IPS-18a (cell line): Measurements from ENCODE around the gene DLK1.

Source experiments
- H3K27ac ChIP-seq: one replicate; pipeline ENCODE4 v1.5.1; 2013; ENCODE audit warnings: low read length
- H3K27me3 ChIP-seq: one replicate; pipeline ENCODE4 v1.6.1; 2013; ENCODE audit warnings: mild to moderate bottlenecking, low read length; ENCODE audit not compliant: control insufficient read depth, insufficient read depth
- H3K36me3 ChIP-seq: one replicate; pipeline ENCODE4 v1.6.1; 2013; ENCODE audit warnings: low read depth, low read length; ENCODE audit not compliant: control insufficient read depth
- H3K4me1 ChIP-seq: one replicate; pipeline ENCODE4 v1.6.1; 2013; ENCODE audit warnings: low read depth, low read length; ENCODE audit not compliant: control insufficient read depth
- H3K4me3 ChIP-seq: one replicate; pipeline ENCODE4 v1.5.1; 2013; ENCODE audit warnings: low read length
- H3K9ac ChIP-seq: one replicate; pipeline ENCODE4 v1.6.1; 2013; ENCODE audit warnings: mild to moderate bottlenecking, low read length, moderate library complexity
- H3K9me3 ChIP-seq: one replicate; pipeline ENCODE4 v1.6.1; 2013; ENCODE audit warnings: low read depth, low read length; ENCODE audit not compliant: control insufficient read depth

Gene DLK1

DNA sequence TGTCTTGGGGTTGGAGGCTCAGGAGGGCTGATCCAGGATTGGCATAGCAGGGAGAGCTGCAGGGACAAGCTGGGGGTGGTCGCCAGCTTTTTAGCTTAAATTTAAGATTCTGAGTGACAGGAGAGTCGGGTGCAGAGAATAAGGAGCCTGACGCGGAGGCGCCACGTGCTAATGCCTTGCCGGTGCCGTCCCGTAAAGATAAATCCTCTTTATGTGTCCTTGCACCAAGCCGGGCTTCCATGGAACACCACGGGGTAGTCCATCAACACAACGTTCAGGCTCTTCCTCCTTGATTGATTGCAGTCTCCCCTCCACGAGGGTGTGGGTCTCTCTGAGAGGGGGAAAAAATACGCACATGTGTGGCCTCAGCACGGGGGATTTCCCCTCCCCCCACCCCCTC lies 3.9 kb downstream of the DLK1 start:
- Histone ChIP-seq H3K27ac (no peak overlapping the region), H3K27me3 (peaks cover 49% of the 10 kb centered on the region), H3K9me3 (no peaks in the 10 kb centered on the region), H3K4me1 (peaks cover 5% of the 10 kb centered on the region), H3K4me3 (no peak overlapping the region), H3K36me3 (no peaks in the 10 kb centered on the region), H3K9ac (no peak overlapping the region)

DNA sequence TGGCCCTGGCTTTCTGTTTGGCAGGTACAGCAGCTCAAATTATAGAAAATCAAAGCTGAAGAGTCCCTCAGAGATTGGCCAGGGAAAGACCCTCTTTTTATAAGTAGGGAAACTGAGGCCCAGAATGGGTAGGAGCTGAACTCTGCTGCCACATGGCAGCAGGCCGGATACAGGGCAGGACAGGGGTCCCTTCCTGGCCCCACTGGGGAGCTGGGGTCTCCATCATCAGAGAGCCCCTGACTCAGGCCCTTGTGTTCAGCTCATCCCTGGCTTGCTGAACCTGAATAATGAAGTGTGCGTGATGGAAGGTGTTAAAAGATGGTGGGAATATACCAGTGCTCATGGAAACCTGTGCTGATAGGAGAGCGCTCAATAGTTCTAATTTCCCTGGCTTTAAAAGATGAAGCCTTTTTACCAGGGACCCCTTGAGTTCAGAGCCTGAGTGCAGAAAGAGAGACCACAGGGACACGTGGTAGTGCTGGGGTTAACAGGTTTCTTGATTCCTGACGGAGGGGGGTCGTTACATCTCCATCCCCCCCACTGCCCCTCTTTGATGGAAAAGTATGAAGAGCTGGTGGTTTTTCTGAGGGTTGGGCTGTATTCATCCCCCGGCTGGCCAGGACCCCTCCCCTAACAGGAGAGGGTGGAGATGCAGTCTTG lies 4.4 kb downstream of the DLK1 start:
- Histone ChIP-seq H3K9ac (no peak overlapping the region), H3K27ac (no peak overlapping the region), H3K27me3 (peaks cover 43% of the 10 kb centered on the region), H3K4me1 (peaks cover 5% of the 10 kb centered on the region), H3K9me3 (no peaks in the 10 kb centered on the region), H3K4me3 (no peak overlapping the region), H3K36me3 (no peaks in the 10 kb centered on the region)

DNA sequence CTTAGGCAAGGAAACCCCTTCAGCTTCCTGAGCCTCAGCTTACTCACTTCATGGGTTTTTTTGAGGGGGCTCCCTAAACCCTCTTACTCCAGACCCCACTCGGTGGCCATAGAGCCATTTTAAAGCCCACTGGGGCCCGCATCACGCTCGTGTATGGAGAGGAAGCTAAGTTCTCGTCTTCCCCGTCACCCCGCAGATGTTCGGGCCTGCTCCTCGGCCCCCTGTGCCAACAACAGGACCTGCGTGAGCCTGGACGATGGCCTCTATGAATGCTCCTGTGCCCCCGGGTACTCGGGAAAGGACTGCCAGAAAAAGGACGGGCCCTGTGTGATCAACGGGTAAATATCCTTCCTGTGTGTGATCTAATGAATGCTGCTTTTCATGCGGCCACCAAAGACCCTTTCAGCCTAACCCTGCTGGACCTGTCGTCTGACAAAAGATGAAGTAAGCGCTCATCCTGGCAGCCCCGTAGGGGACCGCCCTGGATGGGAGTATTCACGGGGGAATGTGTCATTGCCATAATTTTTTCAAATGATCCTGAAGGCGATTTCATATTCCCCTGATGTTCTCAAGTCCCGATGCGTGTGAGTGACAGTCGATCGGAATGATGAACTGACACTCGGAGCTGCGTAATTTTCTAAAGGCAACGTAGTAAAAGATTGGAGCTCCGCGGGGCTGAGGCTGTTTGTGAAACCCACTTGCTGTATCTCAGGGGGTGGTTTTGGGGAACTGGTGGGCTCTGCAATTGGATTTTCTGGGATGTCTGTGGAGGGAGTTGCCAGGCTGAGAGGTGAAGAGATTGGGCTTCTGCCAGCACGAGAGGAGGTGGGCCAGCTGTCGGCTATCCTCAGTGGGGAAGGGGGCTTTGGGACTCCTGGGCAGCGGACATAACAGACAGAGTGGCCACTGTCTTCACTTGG lies 5.4 kb downstream of the DLK1 start:
- no peak overlapping the region for H3K4me3 ChIP-seq
- H3K27me3 ChIP-seq = peaks cover 34% of the 10 kb centered on the region
- peaks cover 5% of the 10 kb centered on the region for H3K4me1 ChIP-seq
- H3K36me3 ChIP-seq = no peaks in the 10 kb centered on the region
- H3K27ac ChIP-seq = no peak overlapping the region
- H3K9ac ChIP-seq = no peak overlapping the region
- no peaks in the 10 kb centered on the region for H3K9me3 ChIP-seq

DNA sequence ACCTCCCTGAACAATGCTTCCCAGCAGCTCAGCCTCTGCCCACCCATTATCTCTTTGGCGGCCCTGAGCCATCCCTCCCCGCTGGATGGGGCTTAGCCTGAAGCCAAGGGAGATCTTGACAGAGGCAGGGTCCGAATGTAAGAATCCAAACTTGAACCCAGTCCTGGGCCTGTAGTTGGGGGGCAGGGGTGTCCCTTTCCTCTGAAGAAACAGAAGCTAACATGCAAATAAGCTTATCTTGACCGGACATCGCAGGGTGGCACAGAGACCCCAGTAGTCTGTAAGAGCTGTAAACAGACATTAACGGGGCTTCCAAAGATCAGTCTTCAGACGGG lies 6.0 kb downstream of the DLK1 start:
- no peak overlapping the region for H3K4me3 ChIP-seq
- H3K27me3 ChIP-seq = peaks cover 27% of the 10 kb centered on the region
- no peaks in the 10 kb centered on the region for H3K9me3 ChIP-seq
- H3K27ac ChIP-seq = no peak overlapping the region
- H3K9ac ChIP-seq = no peak overlapping the region
- H3K4me1 ChIP-seq = no peaks in the 10 kb centered on the region
- no peaks in the 10 kb centered on the region for H3K36me3 ChIP-seq

DNA sequence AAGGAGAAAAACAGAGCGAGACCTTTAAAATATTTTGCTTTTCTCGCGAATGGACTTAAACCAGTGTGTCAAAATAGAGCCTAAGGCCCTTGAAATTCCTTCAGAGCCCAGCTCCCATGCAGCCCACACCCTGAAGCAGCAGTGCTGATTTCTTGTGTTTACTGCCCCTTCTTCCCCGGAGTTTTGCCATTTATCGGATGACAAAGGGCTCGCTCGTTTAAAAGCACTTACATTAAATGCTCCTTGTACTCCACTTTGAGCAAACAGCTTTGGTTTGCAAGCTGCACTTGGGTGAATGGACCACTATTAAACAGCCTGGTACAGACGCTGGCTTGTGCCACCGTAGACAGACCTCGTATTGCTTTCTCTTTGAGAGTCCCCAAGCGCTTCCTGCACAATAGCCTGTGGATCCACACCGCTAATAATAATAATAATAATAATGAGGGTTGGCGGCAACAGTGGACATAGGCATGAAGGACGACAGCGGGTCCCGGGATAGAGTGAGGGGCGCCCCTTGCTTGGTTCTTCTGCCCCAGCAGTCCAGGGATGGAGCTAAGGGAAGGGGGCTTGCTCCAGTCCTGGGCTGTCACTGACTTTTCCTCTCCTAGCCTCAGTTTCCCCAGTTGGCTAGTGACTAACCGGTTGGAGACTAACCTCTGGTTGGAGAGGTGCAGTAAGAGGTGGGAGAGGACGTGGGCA lies 6.6 kb downstream of the DLK1 start:
- no peak overlapping the region for H3K27ac ChIP-seq
- H3K9me3 ChIP-seq = no peaks in the 10 kb centered on the region
- H3K27me3 ChIP-seq = peaks cover 22% of the 10 kb centered on the region

DNA sequence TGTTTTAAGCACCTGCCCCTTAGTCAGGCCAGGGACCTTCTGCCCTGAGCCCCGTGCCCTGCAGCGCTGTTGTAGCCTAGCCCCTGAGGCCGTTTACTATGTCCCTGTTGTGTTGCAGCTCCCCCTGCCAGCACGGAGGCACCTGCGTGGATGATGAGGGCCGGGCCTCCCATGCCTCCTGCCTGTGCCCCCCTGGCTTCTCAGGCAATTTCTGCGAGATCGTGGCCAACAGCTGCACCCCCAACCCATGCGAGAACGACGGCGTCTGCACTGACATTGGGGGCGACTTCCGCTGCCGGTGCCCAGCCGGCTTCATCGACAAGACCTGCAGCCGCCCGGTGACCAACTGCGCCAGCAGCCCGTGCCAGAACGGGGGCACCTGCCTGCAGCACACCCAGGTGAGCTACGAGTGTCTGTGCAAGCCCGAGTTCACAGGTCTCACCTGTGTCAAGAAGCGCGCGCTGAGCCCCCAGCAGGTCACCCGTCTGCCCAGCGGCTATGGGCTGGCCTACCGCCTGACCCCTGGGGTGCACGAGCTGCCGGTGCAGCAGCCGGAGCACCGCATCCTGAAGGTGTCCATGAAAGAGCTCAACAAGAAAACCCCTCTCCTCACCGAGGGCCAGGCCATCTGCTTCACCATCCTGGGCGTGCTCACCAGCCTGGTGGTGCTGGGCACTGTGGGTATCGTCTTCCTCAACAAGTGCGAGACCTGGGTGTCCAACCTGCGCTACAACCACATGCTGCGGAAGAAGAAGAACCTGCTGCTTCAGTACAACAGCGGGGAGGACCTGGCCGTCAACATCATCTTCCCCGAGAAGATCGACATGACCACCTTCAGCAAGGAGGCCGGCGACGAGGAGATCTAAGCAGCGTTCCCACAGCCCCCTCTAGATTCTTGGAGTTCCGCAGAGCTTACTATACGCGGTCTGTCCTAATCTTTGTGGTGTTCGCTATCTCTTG lies 7.6 kb downstream of the DLK1 start:
- no peak overlapping the region for H3K9ac ChIP-seq
- H3K36me3 ChIP-seq = no peaks in the 10 kb centered on the region
- no peak overlapping the region for H3K4me3 ChIP-seq
- no peak overlapping the region for H3K27ac ChIP-seq
- no peaks in the 10 kb centered on the region for H3K4me1 ChIP-seq
- peaks cover 13% of the 10 kb centered on the region for H3K27me3 ChIP-seq
- no peaks in the 10 kb centered on the region for H3K9me3 ChIP-seq

More for the DNA sequence above, 6.6 kb downstream of the DLK1 start:
- Histone ChIP-seq H3K36me3 (no peaks in the 10 kb centered on the region), H3K4me3 (no peak overlapping the region), H3K9ac (no peak overlapping the region), H3K4me1 (no peaks in the 10 kb centered on the region)

DNA sequence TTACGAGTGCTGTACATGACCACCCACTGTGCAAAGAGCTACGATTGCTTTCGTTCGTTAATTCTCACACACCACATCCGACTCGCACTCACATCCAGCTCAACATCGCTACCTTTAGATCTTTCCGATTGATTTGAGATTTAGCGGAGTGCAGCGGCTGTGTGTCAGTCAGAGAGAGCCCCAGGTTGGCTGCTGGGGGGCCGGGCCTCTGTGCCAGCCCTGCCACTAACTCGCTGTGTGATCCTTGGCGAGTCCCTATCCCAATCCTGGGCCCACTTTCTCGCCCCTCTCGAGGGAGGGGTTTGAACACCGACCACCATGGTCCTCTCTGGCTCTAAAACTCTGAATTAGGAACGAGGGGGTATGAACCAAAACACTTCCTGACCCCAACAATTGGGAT lies 8.6 kb downstream of the DLK1 start:
- H3K4me1 ChIP-seq = no peaks in the 10 kb centered on the region

DNA sequence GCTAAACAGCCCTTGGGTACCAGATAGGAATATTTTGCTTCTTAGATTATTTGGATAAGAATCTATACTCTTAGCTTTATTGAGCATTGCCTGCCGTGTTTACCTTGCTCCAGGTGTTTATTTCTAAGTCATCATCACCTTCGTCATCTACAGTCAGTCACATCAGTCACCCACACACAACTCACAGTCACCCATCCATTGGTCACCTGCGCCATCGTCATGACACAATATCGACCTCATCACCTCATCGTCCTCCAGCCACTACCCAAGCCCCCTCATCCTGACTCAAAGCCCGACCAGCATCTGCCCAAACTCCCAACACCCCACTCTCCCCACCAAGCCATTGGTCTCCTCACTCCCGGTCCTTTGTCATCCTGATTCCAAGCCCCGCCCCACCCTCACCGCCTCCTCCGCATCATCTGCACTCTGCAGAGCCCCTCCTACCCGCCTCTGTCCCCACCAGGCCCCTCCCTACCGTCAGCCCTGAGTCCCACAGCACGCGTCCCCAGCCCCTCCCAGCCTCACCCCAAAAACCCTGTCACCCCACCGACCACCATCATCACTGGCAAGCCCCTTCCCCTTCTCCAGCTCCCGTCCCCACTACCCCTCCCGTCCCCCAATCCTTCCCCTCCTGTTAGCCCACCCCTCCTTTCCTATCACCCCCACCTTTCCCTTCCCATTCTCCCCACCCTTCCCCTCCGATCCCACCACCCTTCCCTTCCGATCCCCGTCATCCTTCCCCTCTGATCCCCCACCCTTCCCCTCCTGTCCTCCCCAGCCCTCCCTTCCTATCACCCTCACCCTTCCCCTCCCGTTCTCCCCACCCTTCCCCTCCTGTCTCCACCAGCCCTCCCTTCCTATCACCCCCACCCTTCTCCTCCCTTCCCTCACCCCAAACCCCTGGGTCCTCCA lies 9.8 kb downstream of the DLK1 start:
- no peaks in the 10 kb centered on the region for H3K9me3 ChIP-seq
- no peak overlapping the region for H3K27ac ChIP-seq
- H3K27me3 ChIP-seq = no peaks in the 10 kb centered on the region
- no peak overlapping the region for H3K4me3 ChIP-seq
- no peaks in the 10 kb centered on the region for H3K36me3 ChIP-seq
- H3K4me1 ChIP-seq = no peaks in the 10 kb centered on the region
- H3K9ac ChIP-seq = no peak overlapping the region

More for the DNA sequence above, 8.6 kb downstream of the DLK1 start:
- Histone ChIP-seq H3K27ac (no peak overlapping the region), H3K9ac (no peak overlapping the region), H3K27me3 (peaks cover 3% of the 10 kb centered on the region), H3K9me3 (no peaks in the 10 kb centered on the region), H3K4me3 (no peak overlapping the region), H3K36me3 (no peaks in the 10 kb centered on the region)

DNA sequence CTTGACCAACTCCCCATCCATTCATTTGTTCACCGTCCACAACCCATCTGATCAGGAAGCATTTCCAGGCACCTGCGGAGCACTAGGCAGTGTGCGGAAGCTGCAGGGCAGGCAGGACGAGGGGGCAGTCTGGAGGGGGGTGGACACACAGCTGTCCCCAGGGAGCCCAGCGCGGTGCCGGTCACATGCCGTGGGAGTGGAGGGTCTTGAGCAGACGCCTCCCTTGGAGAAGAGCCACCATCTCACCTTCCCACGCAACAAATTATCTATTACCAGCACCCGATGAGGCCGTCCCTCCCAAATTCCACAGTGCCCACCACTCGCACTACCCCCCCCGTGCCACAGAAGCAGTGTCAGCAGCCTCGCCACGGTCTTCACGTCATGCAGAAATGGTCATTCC lies 10.8 kb downstream of the DLK1 start:
- Histone ChIP-seq H3K27ac (no peak overlapping the region), H3K9ac (no peak overlapping the region), H3K9me3 (no peaks in the 10 kb centered on the region), H3K4me3 (no peak overlapping the region), H3K36me3 (no peaks in the 10 kb centered on the region), H3K27me3 (no peaks in the 10 kb centered on the region), H3K4me1 (no peaks in the 10 kb centered on the region)

DNA sequence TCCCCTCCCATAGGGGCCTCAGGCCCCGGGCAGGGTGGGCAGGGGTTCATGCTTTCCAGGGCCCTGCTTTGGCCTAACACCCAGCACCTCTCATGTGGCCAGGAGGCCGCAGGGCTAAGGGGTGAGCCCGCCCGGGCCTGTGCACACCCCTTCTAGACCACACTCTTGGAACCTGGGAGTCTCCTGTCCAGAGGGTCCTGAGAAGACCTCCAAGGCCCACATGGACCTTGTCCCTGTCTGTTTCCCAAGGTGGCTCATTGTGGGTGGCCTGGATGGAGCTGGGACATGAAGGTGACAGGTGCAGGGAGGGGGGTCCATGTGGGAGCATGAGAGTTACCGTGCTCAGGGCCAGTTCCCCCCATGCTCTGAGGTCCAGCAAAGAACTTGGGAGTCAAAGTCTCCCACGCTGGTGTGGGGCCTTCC lies 11.6 kb downstream of the DLK1 start:
- Histone ChIP-seq H3K27me3 (no peaks in the 10 kb centered on the region), H3K4me1 (no peaks in the 10 kb centered on the region), H3K27ac (no peak overlapping the region), H3K4me3 (no peak overlapping the region), H3K9ac (no peak overlapping the region), H3K9me3 (no peaks in the 10 kb centered on the region), H3K36me3 (no peaks in the 10 kb centered on the region)
